Measurements from ENCODE around the gene SLC38A10.
A peak's percentile ranks its signal among the peaks of the same experiment; 100 is the strongest.

Gene SLC38A10

DNA sequence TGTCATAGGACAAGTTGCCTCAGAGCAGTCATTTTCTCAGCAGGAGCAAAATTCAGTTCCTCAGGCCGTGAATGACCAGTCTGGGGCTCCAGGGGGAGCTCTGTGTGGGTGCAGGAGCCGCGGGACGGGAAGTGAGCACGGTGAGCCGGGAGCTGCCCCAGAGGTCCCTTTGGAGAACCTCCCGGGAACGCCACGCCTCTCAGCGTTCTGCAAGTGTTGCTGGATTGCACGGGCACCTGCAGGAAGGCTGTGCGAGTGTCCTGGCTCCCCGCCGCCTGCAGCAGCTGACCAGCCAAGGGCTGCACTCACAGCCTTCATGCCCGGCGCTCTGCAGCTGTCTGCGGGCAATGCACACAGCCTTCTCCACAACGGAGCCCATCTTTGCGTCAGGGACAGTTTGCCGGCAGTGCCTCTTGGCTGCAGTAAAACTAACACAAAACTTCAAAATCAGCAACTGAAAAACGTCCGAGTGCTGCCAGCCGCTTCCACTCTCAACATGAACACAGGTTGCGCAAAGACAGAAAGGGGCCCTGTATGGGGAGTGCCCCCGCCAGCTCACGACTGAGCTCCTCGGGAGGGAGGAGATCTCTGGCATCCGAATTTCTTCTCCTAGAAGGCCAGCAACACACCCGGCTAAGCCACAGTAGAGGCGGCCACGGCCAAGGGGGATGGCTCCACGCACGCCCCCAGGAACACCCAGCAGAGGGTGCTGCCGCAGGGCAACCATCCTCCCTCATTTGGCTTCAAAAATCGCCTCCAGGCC is 40.0 kb downstream of the SLC38A10 start:
- no peak for DNase-seq (ENCODE audit: low spot score)

DNA sequence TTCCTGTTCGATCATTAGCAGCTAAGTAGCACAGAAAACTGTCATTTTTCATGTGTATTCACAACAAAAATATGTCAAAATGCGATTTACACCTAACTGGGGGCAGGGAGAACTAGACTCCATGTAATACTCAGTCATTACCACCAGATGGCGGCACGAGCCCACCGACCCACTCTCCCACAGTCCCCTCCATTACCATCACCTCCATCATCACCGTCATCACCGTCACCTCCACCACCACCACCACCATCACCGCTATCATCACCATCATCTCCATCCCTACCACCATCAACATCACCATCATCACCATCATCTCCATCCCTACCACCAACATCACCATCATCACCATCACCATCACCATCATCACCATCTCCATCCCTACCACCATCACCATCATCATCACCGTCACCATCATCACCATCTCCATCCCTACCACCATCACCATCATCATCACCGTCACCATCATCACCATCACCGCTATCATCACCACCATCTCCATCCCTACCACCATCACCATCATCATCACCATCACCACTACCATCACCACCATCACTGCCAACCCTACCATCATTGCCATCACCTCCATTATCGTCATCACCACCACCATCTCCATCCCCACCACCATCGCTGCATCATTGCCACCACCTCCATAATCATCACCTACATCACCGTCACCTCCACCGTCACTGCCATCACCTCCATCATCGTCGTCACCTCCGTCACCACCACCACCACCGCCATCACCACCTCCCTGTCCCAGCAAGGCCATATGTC is 41.6 kb downstream of the SLC38A10 start:
- DNase-seq (ENCODE audit: low spot score): peak; percentile 55

DNA sequence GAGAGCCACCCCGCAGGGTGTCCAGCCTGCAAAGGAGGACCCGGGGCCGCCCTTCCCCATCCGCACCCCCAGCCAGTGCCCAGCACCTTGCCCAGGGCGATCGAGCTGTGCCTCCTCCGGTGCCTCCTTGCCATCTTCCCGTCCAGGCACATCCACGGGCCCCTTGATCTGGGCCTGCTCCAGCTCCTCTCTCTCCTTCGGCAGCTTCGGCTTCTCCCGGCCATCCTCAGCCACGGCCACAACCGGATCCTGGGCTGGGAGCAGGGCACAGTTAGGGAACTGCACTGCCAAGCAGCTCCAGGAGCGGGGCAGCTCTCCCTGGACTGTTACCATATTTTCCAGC is 42.1 kb downstream of the SLC38A10 start:
- DNase-seq (ENCODE audit: low spot score): no peak

DNA sequence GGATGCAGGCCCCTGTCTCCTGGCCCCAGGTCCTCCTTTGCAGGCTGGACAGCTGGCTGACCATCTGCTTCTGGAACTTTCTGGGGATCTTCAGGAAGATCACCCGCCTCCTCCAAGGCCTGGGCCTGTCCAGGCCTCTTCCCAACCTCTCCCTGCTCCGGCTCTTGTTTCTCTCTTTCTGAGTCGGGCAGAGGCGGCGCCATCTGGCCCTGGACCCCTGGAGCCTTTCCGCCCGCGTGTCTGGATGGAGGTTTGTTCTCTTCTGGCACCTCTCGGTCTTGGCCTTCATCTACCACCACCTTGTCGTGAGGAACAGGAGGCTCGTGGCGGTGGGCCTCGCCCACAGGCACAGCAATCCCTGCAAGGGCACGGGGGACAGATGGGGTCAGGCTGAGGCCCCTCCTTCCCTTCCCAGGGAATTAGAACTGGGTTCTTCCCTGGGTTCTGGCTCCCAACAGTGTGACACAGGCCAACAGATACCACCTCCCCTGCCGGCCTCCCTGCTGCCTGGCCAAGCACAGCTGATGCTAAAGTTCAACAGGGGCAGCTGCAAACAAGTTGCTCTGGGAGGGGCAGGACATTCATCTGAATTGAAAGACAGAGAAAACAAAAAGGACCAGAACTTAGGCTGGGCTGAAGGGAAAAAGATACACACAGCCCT is 42.7 kb downstream of the SLC38A10 start:
- DNase-seq (ENCODE audit: low spot score): no peak

DNA sequence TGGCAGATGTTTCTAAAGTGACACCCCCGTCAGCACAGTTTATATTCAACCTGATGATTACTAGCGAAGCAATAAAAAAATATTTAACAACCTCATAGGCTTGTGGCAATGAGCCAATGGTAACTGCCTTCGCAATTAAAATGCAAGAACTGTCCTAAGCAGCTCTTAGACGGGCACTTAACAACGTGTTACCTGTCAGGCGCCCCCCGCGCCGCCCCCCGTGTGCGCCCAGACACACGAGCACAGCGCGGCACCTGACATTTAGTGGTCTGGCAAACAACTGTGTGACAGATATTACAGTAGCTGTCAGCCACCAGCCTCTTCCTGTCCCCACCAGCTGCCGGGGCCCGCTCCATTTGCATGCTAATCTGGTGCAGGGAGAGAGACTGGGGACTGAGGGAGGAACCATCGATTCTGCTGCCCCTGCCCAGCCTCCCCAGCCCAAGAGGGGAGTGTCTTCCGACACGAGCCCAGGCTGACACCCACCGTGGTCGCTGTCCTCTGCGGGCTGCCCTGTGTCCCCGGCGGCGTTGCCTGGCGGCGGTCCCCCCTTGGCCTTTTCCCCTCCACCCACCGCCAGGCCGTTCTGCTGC is 43.3 kb downstream of the SLC38A10 start:
- no peak for DNase-seq (ENCODE audit: low spot score)

DNA sequence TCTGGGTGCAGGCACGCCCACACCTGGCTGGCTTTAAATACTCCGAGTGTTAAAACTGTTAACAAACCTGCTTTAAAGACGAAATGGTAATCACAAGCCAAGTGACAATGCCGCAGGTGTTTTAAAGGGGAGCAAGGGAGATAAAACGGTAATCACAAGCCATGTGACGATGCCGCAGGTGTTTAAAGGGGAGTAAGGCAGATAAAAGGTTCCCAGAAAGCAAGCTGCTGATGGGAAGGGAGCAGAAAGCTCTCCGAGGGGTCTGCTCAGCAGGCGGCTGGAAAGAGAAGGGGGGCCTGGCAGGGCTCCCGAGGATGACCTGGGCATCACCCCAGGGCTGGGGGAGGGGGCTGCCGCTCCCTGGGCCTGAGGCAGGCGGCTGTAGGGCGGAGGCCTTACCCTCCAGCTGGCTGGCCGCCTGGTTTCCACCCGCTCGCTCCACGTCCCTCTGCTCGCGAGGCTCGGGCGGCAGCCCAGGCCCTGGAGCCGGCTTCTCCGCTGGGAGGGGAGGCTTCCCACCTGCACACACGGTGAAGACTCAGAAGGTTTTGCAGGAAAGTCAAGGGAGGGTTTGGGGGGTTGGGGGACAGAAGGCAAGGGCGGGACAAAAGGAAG is 43.9 kb downstream of the SLC38A10 start:
- no peak for DNase-seq (ENCODE audit: low spot score)

DNA sequence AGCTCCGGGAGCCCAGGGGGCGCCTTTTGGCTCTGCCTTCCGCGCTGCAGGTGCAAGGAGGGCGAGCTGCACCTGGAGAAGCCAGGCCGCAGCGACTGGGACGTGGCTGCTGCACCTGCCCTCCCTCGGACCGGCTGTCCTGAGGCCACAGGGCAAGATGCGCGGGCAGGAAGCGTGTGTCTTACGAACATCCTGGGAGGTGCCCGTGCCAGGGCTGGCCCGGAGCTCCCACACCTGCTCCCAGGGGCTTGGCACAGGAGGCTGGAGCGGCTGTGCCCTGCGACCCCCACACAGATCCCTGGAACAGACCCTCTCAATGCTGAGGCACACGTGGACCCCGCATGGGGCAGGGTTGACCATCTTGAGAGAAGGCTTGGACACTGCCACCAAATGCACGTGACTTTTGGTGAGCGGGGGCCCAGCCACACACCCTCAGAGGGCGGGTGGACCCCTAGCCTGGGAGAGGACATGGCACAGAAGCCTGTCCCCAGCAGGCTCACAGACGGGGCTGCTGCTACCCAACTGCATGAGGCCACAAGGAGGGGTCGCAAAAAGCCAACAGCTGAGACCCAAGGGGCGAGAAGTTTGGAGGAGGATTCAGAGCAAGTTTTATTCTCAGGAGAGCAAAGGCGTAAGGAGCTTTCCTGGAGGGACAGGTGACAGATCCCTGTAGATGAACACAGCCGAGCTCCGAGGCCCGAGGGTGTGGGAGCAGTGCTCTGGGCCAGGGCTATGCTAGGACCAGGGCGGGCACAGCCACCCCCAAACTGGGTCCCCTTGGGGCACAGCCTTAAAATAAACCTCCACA is 44.6 kb downstream of the SLC38A10 start:
- no peak for DNase-seq (ENCODE audit: low spot score)

DNA sequence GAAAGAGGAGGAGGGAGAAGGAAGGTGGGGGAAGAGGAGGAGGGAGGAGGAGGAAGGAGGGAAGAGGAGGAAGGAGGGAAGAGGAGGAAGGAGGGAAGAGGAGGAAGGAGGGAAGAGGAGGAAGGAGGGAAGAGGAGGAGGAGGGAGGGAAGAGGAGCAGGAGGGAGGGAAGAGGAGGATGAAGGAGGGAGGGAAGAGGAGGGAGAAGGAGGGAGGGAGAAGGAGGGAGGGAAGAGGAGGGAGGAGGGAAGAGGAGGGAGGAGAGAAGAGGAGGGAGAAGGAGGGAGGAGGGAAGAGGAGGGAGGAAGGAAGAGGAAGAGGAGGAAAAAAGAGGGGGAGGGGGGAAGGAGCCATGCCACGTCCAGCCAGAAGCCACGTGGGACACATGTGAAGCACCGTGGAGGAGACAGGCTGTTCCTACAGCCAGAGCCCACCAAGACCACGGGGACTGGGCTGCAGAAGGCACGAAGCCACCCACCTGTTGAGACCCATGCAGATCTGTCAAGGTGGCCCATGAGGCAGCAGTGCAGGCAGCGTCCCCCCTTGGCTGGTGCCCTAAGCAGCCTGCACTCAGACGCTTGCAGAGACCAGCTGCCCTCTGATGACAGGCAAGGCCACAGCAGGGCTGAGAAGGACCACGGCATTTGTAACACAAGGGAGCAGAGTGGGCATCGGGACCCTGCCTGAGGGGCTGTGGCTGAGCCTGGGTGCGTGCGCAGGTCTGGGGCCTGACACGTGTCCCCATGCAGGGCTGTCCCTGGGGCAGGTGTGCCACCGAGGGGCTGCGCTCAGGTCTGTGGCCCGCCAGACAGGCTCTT is 45.7 kb downstream of the SLC38A10 start:
- DNase-seq (ENCODE audit: low spot score): no peak

DNA sequence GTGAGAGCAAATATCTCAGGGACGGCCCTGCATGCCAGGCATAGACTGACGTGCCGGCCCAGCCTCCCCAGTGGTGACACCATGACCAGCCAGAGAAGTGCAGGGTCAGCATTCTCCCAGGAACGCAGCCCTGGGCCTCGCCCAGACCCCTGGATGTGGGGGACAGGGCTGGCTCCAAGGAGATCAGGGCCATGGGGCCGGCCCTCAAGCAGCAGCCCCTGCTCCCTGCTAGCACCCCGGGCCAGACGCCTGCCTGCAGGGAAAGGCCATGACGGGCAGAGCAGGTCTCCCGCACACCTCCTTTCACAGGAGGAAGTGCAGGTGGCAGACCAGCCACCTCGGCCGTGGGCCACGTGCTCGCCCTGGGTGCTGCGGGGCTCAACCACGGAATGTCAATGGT is 46.5 kb downstream of the SLC38A10 start:
- no peak for DNase-seq (ENCODE audit: low spot score)

DNA sequence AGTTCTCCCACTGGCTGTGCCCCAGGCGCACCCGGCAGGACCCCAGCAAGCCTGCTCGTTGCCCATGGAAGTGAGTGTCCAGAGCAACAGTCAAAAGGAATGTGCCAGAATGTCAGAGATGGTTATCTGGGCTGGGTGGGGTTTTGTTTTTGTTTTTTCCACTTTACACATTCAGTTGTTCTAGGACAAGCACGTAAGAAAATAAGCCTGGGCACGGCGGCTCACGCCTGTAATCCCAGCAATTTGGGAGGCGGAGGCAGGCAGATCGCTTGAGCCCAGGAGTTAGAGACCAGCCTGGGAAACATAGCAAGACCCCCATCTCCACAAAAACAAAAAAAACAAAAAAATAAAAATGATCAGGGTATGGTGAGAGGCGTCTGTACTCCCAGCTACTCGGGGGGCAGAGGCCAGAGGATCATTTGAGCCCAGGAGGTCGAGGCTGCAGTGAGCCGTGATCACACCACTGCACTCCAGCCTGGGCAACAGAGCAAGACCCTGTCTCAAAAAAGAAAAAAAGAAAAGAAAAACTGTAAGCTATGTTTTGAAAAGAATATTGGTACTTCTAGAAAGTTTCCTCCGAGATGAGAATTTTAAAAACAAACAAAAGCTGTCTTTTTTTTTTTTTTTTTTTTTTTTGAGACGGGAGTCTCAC is 47.6 kb downstream of the SLC38A10 start:
- no peak for DNase-seq (ENCODE audit: low spot score)

DNA sequence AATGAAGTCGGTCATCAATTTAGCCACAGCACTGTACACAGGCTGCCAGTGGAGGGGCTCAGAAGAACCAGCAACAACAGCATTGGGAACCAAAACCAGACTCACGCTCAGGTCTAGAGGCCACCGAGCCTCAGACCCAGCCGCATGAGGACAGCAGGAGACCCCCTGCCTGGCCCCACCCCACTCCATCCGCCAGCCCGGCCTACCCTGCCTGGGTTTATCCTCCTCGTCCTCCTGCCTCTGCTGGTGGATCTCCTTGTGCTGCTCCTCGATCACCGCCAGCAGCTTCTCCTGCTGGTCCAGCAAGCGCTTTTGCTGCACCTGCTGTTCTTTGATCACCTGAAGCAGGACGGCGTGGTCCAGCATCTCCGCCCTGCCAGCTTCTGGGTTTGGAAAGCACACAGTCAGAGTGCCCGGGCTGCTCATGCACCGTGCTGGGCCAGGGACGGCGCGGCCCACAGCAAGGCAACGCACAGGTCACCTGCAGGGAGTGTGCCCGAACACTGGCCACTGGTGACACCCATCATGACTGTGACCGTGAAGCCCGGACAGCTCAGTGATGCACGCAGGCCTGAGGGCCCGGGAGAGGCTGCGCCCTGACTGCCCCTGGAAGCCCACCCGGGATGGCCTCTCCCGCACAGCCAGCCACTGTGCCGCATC is 48.3 kb downstream of the SLC38A10 start:
- no peak for DNase-seq (ENCODE audit: low spot score)

DNA sequence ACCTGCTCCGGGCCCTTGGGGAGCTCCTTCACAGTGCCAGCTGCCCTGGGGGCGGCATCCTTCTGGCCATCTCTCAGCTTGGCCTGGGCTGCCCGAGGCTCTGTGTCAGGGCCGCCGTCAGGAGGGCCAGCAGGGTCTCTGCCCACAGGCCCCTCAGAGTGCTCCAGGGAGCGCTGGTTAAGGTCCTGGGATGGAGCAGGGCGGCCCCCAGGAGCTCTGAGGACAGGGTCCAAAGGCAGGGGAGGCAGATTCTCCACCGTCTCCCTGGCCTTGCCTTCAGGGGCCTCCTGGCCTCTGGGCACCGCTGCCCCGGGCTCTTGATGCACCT is 48.8 kb downstream of the SLC38A10 start:
- no peak for DNase-seq (ENCODE audit: low spot score)

DNA sequence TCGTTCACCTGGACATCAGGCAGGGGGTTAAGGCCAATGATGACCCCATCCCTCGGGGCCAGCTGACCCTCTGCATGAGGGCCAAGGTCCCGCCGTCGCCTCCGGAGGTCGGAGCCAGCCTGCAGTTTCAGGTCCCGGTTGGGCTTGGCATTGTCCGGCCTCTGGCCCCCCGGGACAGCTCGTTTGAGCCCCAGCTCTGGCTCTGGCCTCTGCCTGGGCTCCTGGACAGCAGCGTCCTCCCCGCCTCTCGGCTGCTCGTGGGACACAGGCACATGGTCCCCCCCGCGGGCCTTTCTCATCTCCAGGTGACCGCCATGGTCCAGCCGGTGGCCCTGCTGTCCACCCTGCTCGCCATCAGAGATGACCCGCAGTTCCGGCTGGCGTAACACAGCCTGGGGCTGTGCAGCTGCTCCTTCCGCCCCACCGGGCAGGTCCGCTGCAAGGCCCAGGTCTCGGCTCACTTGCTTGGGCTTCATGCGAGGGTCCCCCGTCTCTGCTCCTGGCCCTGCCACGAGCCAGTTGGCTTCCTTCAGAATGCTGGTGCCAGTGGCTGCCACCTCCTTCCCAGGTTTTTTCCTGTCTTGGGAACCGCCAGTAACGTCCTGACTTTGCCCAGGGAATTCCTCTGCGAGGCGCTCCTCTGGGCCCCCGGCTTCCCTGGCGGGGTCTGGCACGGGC is 49.3 kb downstream of the SLC38A10 start:
- DNase-seq (ENCODE audit: low spot score): no peak

DNA sequence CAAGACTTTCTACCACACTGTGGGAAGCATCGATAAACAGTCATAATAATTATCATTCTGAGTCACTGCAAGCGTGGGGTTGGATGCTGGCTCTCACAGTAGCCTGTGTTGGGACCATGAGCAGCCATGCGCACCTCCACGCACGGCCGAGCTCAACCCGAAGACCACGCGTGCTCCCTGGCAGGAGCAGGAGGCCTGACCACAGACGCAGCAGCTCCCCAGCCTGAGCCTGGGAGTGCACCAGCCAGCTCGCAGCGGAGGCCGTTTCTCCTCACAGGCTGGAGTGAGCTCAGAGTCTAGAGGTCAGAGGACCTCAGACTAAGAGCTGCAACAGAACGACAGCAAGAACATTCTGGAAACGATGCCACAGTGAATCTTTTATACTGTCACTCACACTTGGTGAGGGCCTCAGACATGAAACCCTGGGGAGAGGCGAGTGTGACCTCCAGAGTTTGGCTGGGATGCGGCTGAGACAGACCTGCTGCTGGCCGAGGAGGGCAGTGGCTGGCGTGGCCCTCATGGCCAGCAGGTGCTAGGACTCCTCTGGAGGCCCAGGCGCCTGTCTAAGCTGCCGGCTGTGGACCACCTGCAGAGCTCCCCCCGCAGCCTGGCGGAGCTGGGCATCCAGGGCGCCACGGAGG is 50.0 kb downstream of the SLC38A10 start:
- DNase-seq (ENCODE audit: low spot score): no peak

DNA sequence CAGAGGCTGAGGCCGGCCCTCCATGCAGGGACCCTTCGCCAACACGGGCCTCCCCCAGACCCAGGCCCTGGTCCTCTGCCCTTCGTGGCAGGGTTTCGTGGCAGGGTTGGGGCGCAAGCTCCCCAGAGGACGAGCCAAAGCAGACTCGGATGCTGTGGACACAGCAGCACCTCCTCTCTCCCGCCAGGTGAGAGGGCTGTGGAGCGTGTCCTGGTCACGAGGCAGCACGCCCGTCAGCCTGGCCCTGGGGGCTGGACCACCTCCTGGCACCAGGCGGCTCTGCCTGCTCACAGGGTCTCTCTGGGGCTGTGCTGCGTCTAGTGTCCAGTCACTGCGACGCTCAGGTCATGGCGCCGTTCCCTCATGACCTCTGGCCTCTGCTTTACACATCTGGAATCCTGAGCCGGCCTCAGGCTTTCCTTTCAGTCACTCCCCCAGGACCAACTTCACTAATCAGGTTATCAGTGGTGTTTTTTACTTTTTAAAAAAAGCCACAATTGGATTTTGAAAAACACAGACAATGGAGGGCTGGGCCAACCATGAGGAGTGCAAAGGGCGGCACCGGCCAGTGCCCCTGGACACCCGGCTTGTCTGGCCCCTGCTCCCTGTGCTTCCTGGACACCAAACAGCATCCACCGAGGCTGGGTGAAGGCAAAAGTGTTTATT is 50.6 kb downstream of the SLC38A10 start:
- DNase-seq (ENCODE audit: low spot score): no peak

DNA sequence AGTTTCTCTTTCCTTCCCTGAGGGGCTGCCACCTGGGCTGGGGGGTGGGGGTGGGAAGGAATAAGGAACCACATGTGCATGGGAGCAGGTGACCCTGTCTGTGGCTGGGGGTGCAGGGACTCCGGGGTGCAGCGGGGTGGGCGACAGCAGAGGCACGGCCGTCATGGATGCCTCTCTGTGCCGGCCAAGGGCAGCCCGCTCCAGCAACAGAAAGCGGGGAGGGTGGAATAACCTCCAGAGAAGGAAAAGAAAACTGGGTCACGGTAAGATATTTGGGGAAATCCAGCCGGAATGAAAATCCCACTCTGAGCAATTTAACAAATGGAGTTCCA is 51.8 kb downstream of the SLC38A10 start:
- DNase-seq (ENCODE audit: low spot score): no peak

DNA sequence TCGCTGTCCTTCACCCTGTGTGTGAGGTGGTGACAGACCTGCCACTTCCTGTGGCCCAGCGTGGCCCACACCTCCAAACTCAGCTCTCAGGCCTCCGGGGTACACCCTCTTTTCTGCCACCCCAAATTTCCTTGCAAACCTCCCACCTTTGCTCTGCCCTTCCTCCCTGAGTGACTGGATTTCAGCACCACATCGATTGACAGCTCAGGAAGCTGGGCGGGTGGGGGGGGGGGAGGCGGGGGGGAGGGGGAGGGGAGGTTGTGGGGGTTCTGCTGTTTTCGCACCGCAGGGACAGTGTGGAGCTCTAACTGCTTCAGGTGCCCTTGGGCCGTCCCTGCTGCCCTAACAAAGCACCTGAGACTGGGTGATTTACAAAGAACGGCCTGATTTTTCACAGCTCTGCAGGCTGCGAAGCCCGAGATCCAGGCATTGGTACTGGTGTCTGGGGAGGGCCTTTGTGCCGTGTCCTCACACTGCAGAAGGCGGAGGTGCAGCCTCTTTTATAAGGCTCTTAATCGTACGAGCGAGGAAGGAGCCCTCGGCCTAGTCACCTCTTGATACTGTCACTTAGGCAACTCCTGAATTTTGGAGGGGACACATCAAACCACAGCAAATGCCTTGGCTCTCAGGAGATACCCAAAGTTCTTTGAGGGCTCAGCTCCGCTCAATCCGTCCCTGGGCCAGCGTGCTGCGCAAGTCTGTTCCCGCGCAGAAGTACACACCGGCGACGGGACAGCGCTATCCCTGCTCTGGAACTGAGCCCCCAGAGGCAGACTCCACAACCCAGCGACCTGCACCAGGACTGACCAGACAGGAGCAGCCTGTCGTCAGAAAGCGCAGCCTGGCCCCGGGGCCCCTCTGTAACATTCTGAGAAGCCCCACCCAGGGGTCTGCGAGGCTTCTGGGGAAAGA is 52.4 kb downstream of the SLC38A10 start:
- no peak for DNase-seq (ENCODE audit: low spot score)

Data from hematopoietic multipotent progenitor cell treated with erythropoietin and hydrocortisone succinate and interleukin-3 and kit ligand, for 15 days (in vitro differentiated cells).